GM12878 (cell line): Measurements from ENCODE around the gene CAMKK2. TPM values are rescaled to one million over a fixed set of nuclear protein-coding genes. Genes with fewer than 3 reads are reported as not detected.

ENCODE experiments used
- ATAC-seq: fragments of 200-7000 bp; cut with Tn5 transposase; 3 replicates; pipeline ENCODE4 v1.9.1; 2020; ENCODE audit warnings: mild to moderate bottlenecking, moderate library complexity
- BruUV-seq: library from RNA; stranded (reverse); fragments of 400-500 nt; replicated peaks from 2 replicates; lab custom pipeline; 2021; lab: Mats Ljungman, UMichigan
- CTCF ChIA-PET: fragments of 300-600 bp; sonication (Branson Sonifier 250); formaldehyde crosslinking; extraction: SDS; loops from one replicate; lab custom pipeline; 2021; ENCODE audit warnings: inconsistent platforms; lab: Yijun Ruan, JAX
- POLR2A ChIA-PET: fragments of 350-600 bp; formaldehyde crosslinking; extraction: SDS; loops from one replicate; lab custom pipeline; 2021; ENCODE audit warnings: inconsistent platforms; lab: Charles Lee
- RAD21 ChIA-PET: fragments of 300-600 bp; sonication (Branson Sonifier 250); formaldehyde crosslinking; loops from one replicate; lab custom pipeline; 2023; ENCODE audit warnings: antibody characterized with exemption; ENCODE audit not compliant: unreplicated experiment; lab: Charles Lee
- SMC1A ChIA-PET: fragments of 300-600 bp; sonication (Branson Sonifier 250); formaldehyde crosslinking; loops from one replicate; lab custom pipeline; 2023; ENCODE audit not compliant: unreplicated experiment, uncharacterized antibody; lab: Charles Lee
- DNase-seq: peaks from one replicate; pipeline ENCODE4 v3.0.0-alpha.2; 2011; ENCODE audit warnings: low read depth, low spot score
- FAIRE-seq: peaks from 3 replicates; lab custom pipeline; 2011; peaks lifted over from hg19 to GRCh38; lab: Jason Lieb, UNC
- H2AFZ ChIP-seq: 2 replicates; pipeline ENCODE4 v1.6.0; 2011; ENCODE audit warnings: low read depth, low read length, control low read depth; ENCODE audit not compliant: control insufficient read depth
- H3K27ac ChIP-seq: 2 replicates; pipeline ENCODE4 v1.5.1; 2011; ENCODE audit warnings: control low read depth; ENCODE audit not compliant: control insufficient read depth, insufficient read depth
- H3K27me3 ChIP-seq, 2 experiments: replicated peaks in 1 of 2; 2 replicates each; pipeline versions ENCODE4 v1.6.0 to v1.6.1; 2011; ENCODE audit warnings: low read length in 1 of 2; ENCODE audit not compliant: control insufficient read depth in 2 of 2, insufficient read depth in 2 of 2
- H3K36me3 ChIP-seq, 2 experiments: 2 replicates each; pipeline ENCODE4 v1.5.1; 2011; ENCODE audit warnings: low read length in 1 of 2; ENCODE audit not compliant: control insufficient read depth in 2 of 2, insufficient read depth in 2 of 2
- H3K4me1 ChIP-seq: 2 replicates; pipeline ENCODE4 v1.6.1; 2011; ENCODE audit warnings: mild to moderate bottlenecking, low read length, moderate library complexity, mixed read lengths; ENCODE audit not compliant: control insufficient read depth, insufficient read depth
- H3K4me2 ChIP-seq: 2 replicates; pipeline ENCODE4 v1.6.0; 2011; ENCODE audit warnings: control low read depth; ENCODE audit not compliant: control insufficient read depth, insufficient read depth
- H3K4me3 ChIP-seq: fragments of 200-600 bp; sonication (generic); 2 replicates; pipeline ENCODE4 v1.5.1; 2016
- H3K79me2 ChIP-seq: 2 replicates; pipeline ENCODE4 v1.6.0; 2011; ENCODE audit warnings: low read length; ENCODE audit not compliant: control insufficient read depth, insufficient read depth
- H3K9ac ChIP-seq: 2 replicates; pipeline ENCODE4 v1.8.0; 2011; ENCODE audit warnings: low read length, control low read depth, mixed read lengths; ENCODE audit not compliant: control insufficient read depth, insufficient read depth
- H3K9me3 ChIP-seq: replicated peaks from 3 replicates; pipeline ENCODE4 v1.5.1; 2011; ENCODE audit warnings: mild to moderate bottlenecking, low read length; ENCODE audit not compliant: control insufficient read depth, insufficient read depth
- H4K20me1 ChIP-seq: 2 replicates; pipeline ENCODE4 v1.6.0; 2011; ENCODE audit not compliant: control insufficient read depth, insufficient read depth
- ATF7 ChIP-seq: fragments of 450-650 bp; IDR thresholded peaks from 2 replicates; pipeline ENCODE4 v1.6.1; 2016; ENCODE audit warnings: low read depth, mild to moderate bottlenecking
- BHLHE40 ChIP-seq, 2 experiments: fragments of 450-650 bp in 1 of 2; IDR thresholded peaks; 2 replicates each; pipeline ENCODE4 v1.6.1; 2011 to 2017; ENCODE audit warnings: low read depth in 2 of 2, borderline replicate concordance in 1 of 2, improper control_type of control experiment in 1 of 2, low read length in 1 of 2, mild to moderate bottlenecking in 1 of 2
- CBX5 ChIP-seq: sonication (generic); IDR thresholded peaks from 2 replicates; pipeline ENCODE4 v1.6.1; 2016; ENCODE audit warnings: low read depth, moderate library complexity, mild to moderate bottlenecking, inconsistent platforms
- CEBPB ChIP-seq, 2 experiments: fragments of 150-350 bp in 1 of 2; IDR thresholded peaks; 2 replicates each; pipeline ENCODE4 v1.6.1; 2012 to 2014; ENCODE audit warnings: low read depth in 2 of 2, low read length in 2 of 2, borderline replicate concordance in 1 of 2, inconsistent platforms in 1 of 2
- MAX ChIP-seq: IDR thresholded peaks from 2 replicates; pipeline ENCODE4 v1.6.1; 2012; ENCODE audit warnings: low read depth, low read length, improper control_type of control experiment
- MEF2A ChIP-seq: IDR thresholded peaks from 2 replicates; pipeline ENCODE4 v1.6.1; 2011; ENCODE audit warnings: low read depth, mild to moderate bottlenecking, low read length, moderate library complexity; ENCODE audit not compliant: insufficient read depth
- SMARCA5 ChIP-seq: fragments of 450-650 bp; IDR thresholded peaks from 2 replicates; pipeline ENCODE4 v1.6.1; 2017; ENCODE audit warnings: mild to moderate bottlenecking
- SUPT20H ChIP-seq: IDR thresholded peaks from 2 replicates; pipeline ENCODE4 v1.6.1; 2011; ENCODE audit warnings: low read depth, mild to moderate bottlenecking, low read length, moderate library complexity, borderline replicate concordance; ENCODE audit not compliant: control insufficient read depth
- WRNIP1 ChIP-seq: IDR thresholded peaks from 2 replicates; pipeline ENCODE4 v1.6.1; 2011; ENCODE audit warnings: low read depth, low read length, improper control_type of control experiment, borderline replicate concordance
- ZNF24 ChIP-seq: fragments of 450-650 bp; IDR thresholded peaks from 2 replicates; pipeline ENCODE4 v1.6.1; 2017; ENCODE audit warnings: antibody characterized with exemption, mild to moderate bottlenecking
- WGBS: methylation state at CpG from one replicate; pipeline ENCODE4 v1.1.6; 2016; ENCODE audit warnings: low lambda C conversion rate; ENCODE audit not compliant: insufficient replicate concordance, insufficient coverage; ENCODE audit errors: missing lambda C conversion rate; 5-methylcytosine and 5-hydroxymethylcytosine counted together
- in situ Hi-C: fragments of 300-500 bp; cut with MboI; formaldehyde crosslinking; loops from 9 replicates; pipeline ENCODE4 v1.14.3; 2018; ENCODE audit warnings: mixed read lengths
- intact Hi-C: fragments of 100-400 bp; cut with micrococcal nuclease; formaldehyde crosslinking; loops from one replicate; pipeline ENCODE4 v1.14.2; 2022; ENCODE audit not compliant: unreplicated experiment
- polyA plus RNA-seq, 11 experiments: library from polyadenylated mRNA; depleted of rRNA in 4 of 11; unstranded in 6 of 11; stranded (reverse) in 5 of 11; fragments of >200 nt; fragmentation: Nextera tagmentation in 4 of 11; fragmentation: Illumina TruSeq in 1 of 11; extraction: Ambion mirVana in 4 of 11; extraction: Trizol in 1 of 11; gene quantifications; 1 replicate in 1 of 11; 2 replicates in 10 of 11; pipeline versions ENCODE4 v1.2.1 to v1.2.3, GENCODE V29; 2011 to 2016; ENCODE audit warnings: inconsistent platforms in 2 of 11, missing spikeins in 2 of 11, low read depth in 1 of 11
- total RNA-seq, 4 experiments: library from RNA; depleted of rRNA in 3 of 4; stranded (reverse); fragments of >200 nt in 3 of 4; fragmentation: Illumina TruSeq in 1 of 4; extraction: Trizol in 1 of 4; gene quantifications; 2 replicates each; pipeline versions ENCODE4 v1.2.1 to v1.2.3, GENCODE V29; 2013 to 2021

CAMKK2 gene
- total and polyA plus RNA-seq, 10 of the 15 experiments (the other 5 are each of a cell fraction or from before 2014, with no cell fraction given), result 5.2 to 40.6 (median 26.6) TPM

- no peaks in the 10 kb centered on the region for H3K4me1 ChIP-seq
- no peak for TF ChIP-seq ATF7
- TF ChIP-seq MEF2A, result no peak
- no peak for TF ChIP-seq CBX5
- TF ChIP-seq MAX, result no peak
- TF ChIP-seq BHLHE40 (IDR thresholded peaks at IDR 0.05; ENCODE audit: borderline replicate concordance in 1 of 2, low read depth in 2 of 2, low read length in 1 of 2), result no peak
- TF ChIP-seq ZNF24, result no peak
- no peak for TF ChIP-seq CEBPB (IDR thresholded peaks at IDR 0.05; ENCODE audit: borderline replicate concordance in 1 of 2, low read depth in 2 of 2, low read length in 2 of 2)
- no peak for TF ChIP-seq SMARCA5
- no peak for TF ChIP-seq SUPT20H
- no peak for TF ChIP-seq WRNIP1
- H3K79me2 ChIP-seq, result no peaks in the 10 kb centered on the region
- DNase-seq (no peak), FAIRE-seq (no peak), ATAC-seq (no peak)
- no peaks in the 10 kb centered on the region for H3K27me3 ChIP-seq
- H4K20me1 ChIP-seq, result no peaks in the 10 kb centered on the region
- ChIA-PET RAD21 (interaction anchor here (1.0 kb wide), 1 partner anchor 113 kb away, joined by 3 read pairs; no protein-coding TSS in a partner anchor), CTCF (no interaction called here), POLR2A (no interaction called here), SMC1A (interaction anchor here (1.0 kb wide), 1 partner anchor 133 kb away, joined by 3 read pairs; no protein-coding TSS in a partner anchor)
- H3K4me3 ChIP-seq, result no peak overlapping the region
- H3K36me3 ChIP-seq, result peaks cover 25 to 43% of the 10 kb centered on the region in 2 experiments
- no peak overlapping the region for H3K9ac ChIP-seq
- H3K4me2 ChIP-seq, result no peak overlapping the region
- no peaks in the 10 kb centered on the region for H3K9me3 ChIP-seq
- in situ Hi-C loops (loop anchor here (25.0 kb wide), 1 partner anchor 107 kb away; no protein-coding TSS in a partner anchor), intact Hi-C loops (loop anchor here (5.0 kb wide), 2 partner anchors 72 to 352 kb away; partner anchors contain the start of gene RNF34)
- WGBS, result 96% methylated on average over 4 of the region's 4 CpGs
- no peak overlapping the region for H2AFZ ChIP-seq
- BruUV-seq, result TSS peak; percentile 7
- H3K27ac ChIP-seq, result no peak overlapping the region
Observed at GRCh38 chr12:121330195-121330594, 33.7 kb upstream of the CAMKK2 start.
